HTERT RPE-1 (cell line): ENCODE data around the gene PAOX.
"Not testable (repeated sequence)": the region's sequence is repeated elsewhere in the genome, so short reads cannot be mapped to it uniquely, and the experiment has no call there.

Experiments used
- in situ Hi-C: fragments of 300-500 bp; cut with MboI; formaldehyde crosslinking; loops from 4 replicates; pipeline ENCODE4 v1.14.3; 2020; ENCODE audit warnings: low sequenced_read_pairs

PAOX gene

GRCh38 chr10:133431888-133432613 lies 53.0 kb downstream of the PAOX start:
- in situ Hi-C loops = not testable (repeated sequence)

GRCh38 chr10:133432789-133433188 lies 53.7 kb downstream of the PAOX start:
- in situ Hi-C loops = not testable (repeated sequence)

- in situ Hi-C loops = no loop called here
Observed at GRCh38 chr10:133438711-133439273, 59.7 kb downstream of the PAOX start.

- in situ Hi-C loops = no loop called here
Observed at GRCh38 chr10:133439517-133440461, 60.7 kb downstream of the PAOX start.

GRCh38 chr10:133440633-133441285 lies 61.7 kb downstream of the PAOX start:
- in situ Hi-C loops = no loop called here
